Neural crest cell (in vitro differentiated cells): Measurements from ENCODE around the gene TTC9. TPM values are rescaled to one million over a fixed set of nuclear protein-coding genes. Genes with fewer than 3 reads are reported as not detected.

ENCODE experiments used
- DNase-seq: peaks from one replicate; pipeline ENCODE4 v3.0.0; 2021; ENCODE audit warnings: low read depth, mixed read lengths, low spot score
- H3K27ac Mint-ChIP-seq: one replicate; pipeline ENCODE4 v1.8.0; 2021; ENCODE audit warnings: mild to moderate bottlenecking, mixed read lengths; ENCODE audit not compliant: unreplicated experiment
- H3K27me3 Mint-ChIP-seq: 2 replicates; pipeline ENCODE4 v1.8.0; 2021; ENCODE audit warnings: low read depth, mild to moderate bottlenecking, mixed read lengths
- H3K36me3 Mint-ChIP-seq: 2 replicates; pipeline ENCODE4 v1.8.0; 2021; ENCODE audit warnings: low read depth, mild to moderate bottlenecking, mixed read lengths
- H3K4me1 Mint-ChIP-seq: 2 replicates; pipeline ENCODE4 v1.8.0; 2021; ENCODE audit warnings: mixed read lengths
- H3K4me3 Mint-ChIP-seq: one replicate; pipeline ENCODE4 v1.8.0; 2021; ENCODE audit warnings: mild to moderate bottlenecking, mixed read lengths
- H3K9me3 Mint-ChIP-seq: 2 replicates; pipeline ENCODE4 v1.8.0; 2021; ENCODE audit warnings: mixed read lengths
- CTCF ChIP-seq: fragments of 200-600 bp; sonication (generic); conservative IDR thresholded peaks from 2 replicates; pipeline ENCODE4 v1.5.0; 2021; ENCODE audit warnings: antibody characterized with exemption, mild to moderate bottlenecking
- long read RNA-seq: library from polyadenylated mRNA; unstranded; transcript quantifications from one replicate; pipeline ENCODE4 v2.0.0, GENCODE V29; 2020
- total RNA-seq: library from RNA; stranded (reverse); gene quantifications from 2 replicates; pipeline ENCODE4 v1.2.1, GENCODE V29; 2021

The TTC9 gene
- total RNA-seq = 3.7 and 4.2 TPM in 2 replicates
- long read RNA-seq = 0 reads

DNA sequence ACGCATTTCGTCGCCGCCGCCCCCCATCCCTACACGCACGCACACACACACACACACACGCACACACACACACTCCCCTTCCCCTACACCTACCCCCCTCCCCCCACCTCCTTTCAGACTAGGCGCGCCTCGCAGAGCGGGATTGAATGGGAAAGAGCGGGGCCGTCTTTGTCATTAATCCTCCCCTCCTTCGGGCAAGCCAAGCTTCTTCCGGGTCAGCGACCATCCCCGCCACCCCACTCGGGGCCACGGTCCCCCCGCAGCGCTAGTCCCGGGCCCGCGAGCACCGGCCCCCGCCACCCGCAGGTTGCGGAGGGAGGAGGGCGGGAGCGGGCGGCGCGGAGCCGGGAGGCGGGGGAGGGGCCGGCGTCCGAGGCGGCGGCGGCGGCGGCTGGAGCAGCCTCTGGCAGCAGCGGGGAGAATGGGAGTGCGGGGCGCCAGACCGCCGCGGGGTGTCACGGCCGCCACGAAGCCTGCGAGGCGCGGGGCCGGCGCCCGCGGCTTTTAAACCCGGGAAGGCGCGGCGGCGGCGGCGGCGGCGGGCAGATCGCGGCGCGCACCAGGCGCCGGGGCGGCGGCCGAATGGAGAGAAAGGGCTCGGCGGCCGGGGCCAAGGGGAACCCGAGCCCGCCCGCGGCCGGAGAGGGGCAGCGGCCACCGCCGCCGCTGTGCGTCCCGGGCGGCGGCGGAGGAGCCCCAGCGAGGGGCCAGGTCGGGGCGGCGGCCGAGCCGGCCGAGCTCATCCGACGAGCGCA lies at the start of gene TTC9:
TSS of gene TTC9 (plus strand) at position 369 of the 755 bp plus-strand sequence. CDS start at position 583, 214 bp downstream.
- peak within 1 kb of the TSS; percentile 94 for H3K4me3 Mint-ChIP-seq
- H3K4me1 Mint-ChIP-seq = peaks cover 21% of the 10 kb centered on the region
- peak; percentile 26 for DNase-seq
- peaks cover 62% of the 10 kb centered on the region for H3K27me3 Mint-ChIP-seq
- H3K9me3 Mint-ChIP-seq = no peaks in the 10 kb centered on the region
- H3K27ac Mint-ChIP-seq = no peak within 1 kb of the TSS
- H3K36me3 Mint-ChIP-seq = no peaks in the 10 kb centered on the region
- no peak for TF ChIP-seq CTCF

DNA sequence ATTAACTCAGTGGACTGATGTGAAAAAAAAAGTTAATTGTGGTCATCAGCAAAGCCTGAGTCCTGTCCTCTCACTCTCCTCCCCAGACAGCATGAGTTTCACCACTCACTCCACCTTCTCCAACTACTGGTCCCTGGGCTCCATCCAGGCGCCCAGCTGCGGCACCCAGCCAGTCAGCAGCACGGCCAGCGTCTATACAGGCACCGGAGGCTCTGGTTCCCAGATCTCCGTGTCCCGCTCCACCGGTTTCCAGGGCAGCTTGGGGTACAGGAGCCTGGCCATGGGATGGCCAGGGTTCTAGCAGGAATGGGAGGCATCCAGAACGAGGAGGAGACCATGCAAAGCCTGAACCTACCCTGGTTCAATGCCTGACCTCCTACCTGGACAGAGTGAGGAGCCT lies 47.3 kb upstream of the TTC9 start:
- Mint-ChIP-seq H3K9me3 (no peaks in the 10 kb centered on the region), H3K4me1 (peaks cover 7% of the 10 kb centered on the region), H3K36me3 (peaks cover 3% of the 10 kb centered on the region), H3K27ac (no peak overlapping the region), H3K4me3 (no peak overlapping the region), H3K27me3 (no peaks in the 10 kb centered on the region)
- DNase-seq = no peak
- no peak for TF ChIP-seq CTCF

- Mint-ChIP-seq H3K4me3 (no peak overlapping the region), H3K36me3 (no peaks in the 10 kb centered on the region), H3K27ac (no peak overlapping the region), H3K9me3 (no peaks in the 10 kb centered on the region), H3K27me3 (no peaks in the 10 kb centered on the region), H3K4me1 (peaks cover 18% of the 10 kb centered on the region)
- TF ChIP-seq CTCF = no peak
- DNase-seq = no peak
Observed at GRCh38 chr14:70595443-70596185, 46.1 kb upstream of the TTC9 start.

DNA sequence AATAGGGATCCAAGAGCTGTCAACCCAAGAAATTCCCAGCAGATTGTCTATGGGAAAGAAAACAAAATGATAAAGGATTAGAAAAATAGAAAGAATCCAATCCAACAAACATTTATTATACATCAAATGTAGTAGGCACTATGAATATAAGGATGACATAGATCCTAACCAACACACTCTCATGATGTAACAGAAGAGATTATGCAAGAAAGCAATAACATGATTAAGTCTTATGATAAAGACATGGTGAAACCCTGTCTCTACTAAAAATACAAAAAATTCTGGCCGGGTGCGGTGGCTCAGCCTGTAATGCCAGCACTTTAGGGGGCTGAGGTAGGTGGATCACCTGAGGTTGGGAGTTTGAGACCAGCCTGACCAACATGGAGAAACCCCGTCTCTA lies 44.0 kb upstream of the TTC9 start:
- no peak for TF ChIP-seq CTCF
- Mint-ChIP-seq H3K27ac (no peak overlapping the region), H3K4me1 (peaks cover 25% of the 10 kb centered on the region), H3K27me3 (peaks cover 14% of the 10 kb centered on the region), H3K9me3 (no peaks in the 10 kb centered on the region), H3K4me3 (peak overlapping the region; percentile 59), H3K36me3 (no peaks in the 10 kb centered on the region)
- DNase-seq = no peak

- Mint-ChIP-seq H3K36me3 (no peaks in the 10 kb centered on the region), H3K27me3 (peaks cover 26% of the 10 kb centered on the region), H3K4me1 (peaks cover 25% of the 10 kb centered on the region), H3K9me3 (no peaks in the 10 kb centered on the region), H3K4me3 (peak overlapping the region; percentile 100), H3K27ac (no peak overlapping the region)
- TF ChIP-seq CTCF = no peak
- DNase-seq = no peak
Observed at GRCh38 chr14:70599345-70599744, 42.4 kb upstream of the TTC9 start.
